Tibial artery (tissue), 4 donors: ENCODE measurements around the gene TTC39B.

Experiments used
- DNase-seq, 2 donors: peaks; one replicate each; pipeline ENCODE4 v3.0.0-alpha.2; 2019
- H3K27ac ChIP-seq, 2 donors: fragments of 200-600 bp; sonication (generic) in 1 of 2; 1 replicate in 1 of 2; 2 replicates in 1 of 2; pipeline ENCODE4 v1.5.1; 2018 to 2019; ENCODE audit warnings: mild to moderate bottlenecking in 1 of 2
- H3K27me3 ChIP-seq, 2 donors: fragments of 200-600 bp; sonication (generic) in 1 of 2; one replicate each; pipeline versions ENCODE4 v1.5.1 to v1.6.0; 2016 to 2019
- H3K36me3 ChIP-seq, 3 donors: fragments of 200-600 bp; sonication (generic) in 2 of 3; one replicate each; pipeline ENCODE4 v1.5.1; 2016 to 2019; ENCODE audit warnings: mild to moderate bottlenecking in 2 of 3
- H3K4me1 ChIP-seq, 4 donors: fragments of 200-600 bp; sonication (generic) in 2 of 4; 1 replicate in 3 of 4; 2 replicates in 1 of 4; pipeline ENCODE4 v1.5.1; 2016 to 2019
- H3K4me3 ChIP-seq, 2 donors: fragments of 200-600 bp; sonication (generic) in 1 of 2; 1 replicate in 1 of 2; 2 replicates in 1 of 2; pipeline ENCODE4 v1.5.1; 2018 to 2019; ENCODE audit warnings: mild to moderate bottlenecking in 2 of 2
- H3K9me3 ChIP-seq, 3 donors: fragments of 200-600 bp; sonication (generic) in 1 of 3; one replicate each; pipeline ENCODE4 v1.5.1; 2016 to 2019
- CTCF ChIP-seq, 2 experiments: fragments of 200-600 bp in 1 of 2; fragments of 450-650 bp in 1 of 2; IDR thresholded peaks; one replicate each; pipeline ENCODE4 v1.5.1; 2017 to 2019; ENCODE audit warnings: antibody characterized with exemption in 2 of 2, mild to moderate bottlenecking in 1 of 2, moderate library complexity in 1 of 2
- intact Hi-C: fragments of 100-400 bp; cut with DNase I; formaldehyde crosslinking; loops from one replicate; pipeline ENCODE4 v1.15.0; 2023; ENCODE audit warnings: low total_unique reads

The TTC39B gene

GRCh38 chr9:15304632-15305031 is 2.4 kb downstream of the TTC39B start:
- Histone ChIP-seq H3K27me3 (no peaks in the 10 kb centered on the region), H3K36me3 (no peaks in the 10 kb centered on the region), H3K27ac (peak overlapping the region in 1 of 2 donors; percentile 94), H3K9me3 (no peaks in the 10 kb centered on the region), H3K4me1 (peaks cover 0 to 24% (median 6%) of the 10 kb centered on the region in 4 donors), H3K4me3 (no peak overlapping the region)
- no peak for DNase-seq
- TF ChIP-seq CTCF (IDR thresholded peaks at IDR 0.05) = no peak
- intact Hi-C loops = loop anchor here (5.0 to 10.0 kb wide), 2 partner anchors 92 to 120 kb away; partner anchors contain the start of gene SNAPC3

- Histone ChIP-seq H3K36me3 (no peaks in the 10 kb centered on the region), H3K4me3 (no peak overlapping the region), H3K27ac (no peak overlapping the region), H3K9me3 (no peaks in the 10 kb centered on the region), H3K4me1 (peaks cover 0 to 34% (median 13%) of the 10 kb centered on the region in 4 donors), H3K27me3 (no peaks in the 10 kb centered on the region)
- intact Hi-C loops = loop anchor here (10.0 kb wide), 1 partner anchor 125 kb away; the partner anchor contains the start of gene SNAPC3
- no peak for DNase-seq
- TF ChIP-seq CTCF (IDR thresholded peaks at IDR 0.05) = no peak
Measured at GRCh38 chr9:15300218-15300617, 6.8 kb downstream of the TTC39B start.

- Histone ChIP-seq H3K9me3 (no peaks in the 10 kb centered on the region), H3K27me3 (no peaks in the 10 kb centered on the region), H3K36me3 (no peaks in the 10 kb centered on the region), H3K4me1 (peaks cover 0 to 34% (median 18%) of the 10 kb centered on the region in 4 donors), H3K4me3 (no peak overlapping the region), H3K27ac (no peak overlapping the region)
- TF ChIP-seq CTCF (IDR thresholded peaks at IDR 0.05) = no peak
- intact Hi-C loops = no loop called here
- no peak for DNase-seq
Measured at GRCh38 chr9:15299374-15299939, 7.6 kb downstream of the TTC39B start.

GRCh38 chr9:15298362-15298761 is 8.7 kb downstream of the TTC39B start:
- intact Hi-C loops = no loop called here
- no peak for TF ChIP-seq CTCF (IDR thresholded peaks at IDR 0.05)
- H3K36me3 ChIP-seq = no peaks in the 10 kb centered on the region
- DNase-seq = no peak
- H3K4me1 ChIP-seq = peaks cover 0 to 42% (median 21%) of the 10 kb centered on the region in 4 donors
- H3K9me3 ChIP-seq = no peaks in the 10 kb centered on the region
- H3K4me3 ChIP-seq = no peak overlapping the region
- peak overlapping the region; percentile 82 to 85 for H3K27ac ChIP-seq
- no peaks in the 10 kb centered on the region for H3K27me3 ChIP-seq

- Histone ChIP-seq H3K27me3 (no peaks in the 10 kb centered on the region), H3K27ac (peak overlapping the region; percentile 82 to 85), H3K4me3 (peak overlapping the region; percentile 50 to 57), H3K36me3 (no peaks in the 10 kb centered on the region), H3K9me3 (no peaks in the 10 kb centered on the region), H3K4me1 (peaks cover 0 to 56% (median 21%) of the 10 kb centered on the region in 4 donors)
- TF ChIP-seq CTCF (IDR thresholded peaks at IDR 0.05) = no peak
- intact Hi-C loops = no loop called here
- no peak for DNase-seq
Measured at GRCh38 chr9:15295761-15296405, 11.1 kb downstream of the TTC39B start.
